H1 (cell line): ENCODE measurements around the gene PTH1R. TPM values are rescaled to one million over a fixed set of nuclear protein-coding genes. Genes with fewer than 3 reads are reported as not detected.

Source experiments
- CTCF ChIA-PET: fragments of 300-600 bp; sonication (Branson Sonifier 250); formaldehyde crosslinking; loops from one replicate; lab custom pipeline; 2021; ENCODE audit not compliant: partially characterized antibody; lab: Charles Lee
- POLR2A ChIA-PET: fragments of 300-600 bp; sonication (Branson Sonifier 250); formaldehyde crosslinking; loops from one replicate; lab custom pipeline; 2021; ENCODE audit warnings: inconsistent platforms; ENCODE audit not compliant: partially characterized antibody; lab: Charles Lee
- DNase-seq, 2 experiments: peaks; one replicate each; pipeline versions ENCODE4 v3.0.0 to v3.0.0-alpha.2; 2010 to 2022; ENCODE audit warnings: low spot score in 2 of 2, low read depth in 1 of 2, mixed read lengths in 1 of 2
- FAIRE-seq: peaks from 2 replicates; lab custom pipeline; 2011; peaks lifted over from hg19 to GRCh38; lab: Jason Lieb, UNC
- H2AFZ ChIP-seq: 2 replicates; pipeline ENCODE4 v1.8.1; 2012; ENCODE audit warnings: low read length, inconsistent platforms
- H2AK5ac ChIP-seq: 2 replicates; pipeline ENCODE4 v1.6.1; 2013; ENCODE audit warnings: low read depth, low read length
- H2BK120ac ChIP-seq: replicated peaks from 2 replicates; pipeline ENCODE3; 2013; ENCODE audit warnings: low read depth, low read length, inconsistent platforms
- H2BK12ac ChIP-seq: 2 replicates; pipeline ENCODE4 v1.6.1; 2013; ENCODE audit warnings: low read depth, low read length
- H2BK15ac ChIP-seq: 2 replicates; pipeline ENCODE4 v1.6.1; 2013; ENCODE audit warnings: low read length
- H2BK20ac ChIP-seq: 2 replicates; pipeline ENCODE4 v1.6.1; 2013; ENCODE audit warnings: low read length
- H2BK5ac ChIP-seq: 2 replicates; pipeline ENCODE4 v1.6.1; 2013; ENCODE audit warnings: low read depth, low read length
- H3K14ac ChIP-seq: 2 replicates; pipeline ENCODE4 v1.6.1; 2013; ENCODE audit warnings: inconsistent platforms; ENCODE audit not compliant: insufficient read length
- H3K18ac ChIP-seq: 2 replicates; pipeline ENCODE4 v1.6.1; 2013; ENCODE audit warnings: low read length; ENCODE audit errors: extremely low read depth
- H3K23ac ChIP-seq: 2 replicates; pipeline ENCODE4 v1.6.1; 2013; ENCODE audit warnings: inconsistent platforms; ENCODE audit not compliant: insufficient read length
- H3K23me2 ChIP-seq: 2 replicates; pipeline ENCODE4 v1.6.1; 2013; ENCODE audit warnings: low read depth, low read length
- H3K27ac ChIP-seq: 2 replicates; pipeline ENCODE4 v1.6.1; 2011; ENCODE audit warnings: low read depth, low read length, inconsistent platforms
- H3K27me3 ChIP-seq, 4 experiments: replicated peaks in 1 of 4; 1 replicate in 1 of 4; 2 replicates in 3 of 4; pipeline versions ENCODE4 v1.6.1 to v1.8.1; 2011 to 2013; ENCODE audit warnings: low read length in 3 of 4, mild to moderate bottlenecking in 3 of 4, inconsistent platforms in 2 of 4, mixed read lengths in 2 of 4, moderate library complexity in 1 of 4; ENCODE audit not compliant: control insufficient read depth in 3 of 4, insufficient read depth in 3 of 4; ENCODE audit errors: extremely low read depth in 1 of 4
- H3K36me3 ChIP-seq, 4 experiments: 2 replicates each; pipeline versions ENCODE4 v1.6.1 to v1.8.1; 2011 to 2013; ENCODE audit warnings: mild to moderate bottlenecking in 4 of 4, low read length in 3 of 4, moderate library complexity in 2 of 4, control low read depth in 1 of 4, inconsistent platforms in 1 of 4; ENCODE audit not compliant: insufficient read depth in 4 of 4, control insufficient read depth in 2 of 4
- H3K4ac ChIP-seq: replicated peaks from 2 replicates; pipeline ENCODE3; 2013; ENCODE audit warnings: low read length, low read depth, mixed read lengths, inconsistent platforms; ENCODE audit not compliant: insufficient read length
- H3K4me1 ChIP-seq, 4 experiments: replicated peaks in 1 of 4; 1 replicate in 1 of 4; 2 replicates in 3 of 4; pipeline versions ENCODE4 v1.6.1 to v1.8.1; 2011 to 2013; ENCODE audit warnings: low read length in 3 of 4, inconsistent platforms in 2 of 4, mixed read lengths in 1 of 4; ENCODE audit not compliant: insufficient read depth in 4 of 4, control insufficient read depth in 3 of 4
- H3K4me2 ChIP-seq, 2 experiments: 2 replicates each; pipeline versions ENCODE4 v1.6.1 to v1.8.1; 2011 to 2013; ENCODE audit warnings: low read depth in 2 of 2, low read length in 2 of 2, control low read depth in 1 of 2, inconsistent platforms in 1 of 2, mild to moderate bottlenecking in 1 of 2; ENCODE audit not compliant: insufficient read depth in 1 of 2
- H3K4me3 ChIP-seq, 4 experiments: fragments of 200-600, 300-600 bp in 1 of 4; sonication (generic), shearing (Covaris generic), sonication (Bioruptor Twin) in 1 of 4; 2 replicates each; pipeline versions ENCODE4 v1.5.1 to v1.8.1; 2011 to 2016; ENCODE audit warnings: low read length in 4 of 4, low read depth in 3 of 4, control low read depth in 2 of 4, inconsistent platforms in 2 of 4, mild to moderate bottlenecking in 2 of 4, mixed read lengths in 1 of 4, moderate library complexity in 1 of 4; ENCODE audit not compliant: insufficient read depth in 2 of 4; ENCODE audit errors: extremely low read depth in 1 of 4
- H3K56ac ChIP-seq: replicated peaks from 2 replicates; pipeline ENCODE3; 2013; ENCODE audit warnings: low read depth, mild to moderate bottlenecking, mixed read lengths, low read length, inconsistent platforms; ENCODE audit not compliant: insufficient read length
- H3K79me1 ChIP-seq: 2 replicates; pipeline ENCODE4 v1.6.1; 2013; ENCODE audit warnings: low read depth, low read length, control low read depth
- H3K79me2 ChIP-seq, 2 experiments: 2 replicates each; pipeline versions ENCODE4 v1.6.1 to v1.8.1; 2012 to 2013; ENCODE audit warnings: low read length in 2 of 2, mild to moderate bottlenecking in 2 of 2, inconsistent platforms in 1 of 2; ENCODE audit not compliant: insufficient read depth in 2 of 2, control insufficient read depth in 1 of 2
- H3K9ac ChIP-seq, 4 experiments: replicated peaks in 1 of 4; 1 replicate in 1 of 4; 2 replicates in 3 of 4; pipeline versions ENCODE4 v1.6.1 to v1.8.1; 2011 to 2013; ENCODE audit warnings: low read depth in 3 of 4, low read length in 3 of 4, control low read depth in 2 of 4, mild to moderate bottlenecking in 2 of 4, moderate library complexity in 2 of 4, inconsistent platforms in 1 of 4; ENCODE audit errors: extremely low read depth in 1 of 4
- H3K9me3 ChIP-seq, 2 experiments: 2 replicates each; pipeline versions ENCODE4 v1.6.1 to v1.8.1; 2012 to 2013; ENCODE audit warnings: mild to moderate bottlenecking in 2 of 2, moderate library complexity in 2 of 2, control low read depth in 1 of 2, inconsistent platforms in 1 of 2, low read depth in 1 of 2, low read length in 1 of 2, mixed read lengths in 1 of 2; ENCODE audit not compliant: insufficient read depth in 2 of 2
- H4K20me1 ChIP-seq, 2 experiments: replicated peaks in 1 of 2; 2 replicates each; pipeline versions ENCODE3 to v1.8.1; 2011 to 2013; ENCODE audit warnings: inconsistent platforms in 2 of 2, low read length in 2 of 2, mild to moderate bottlenecking in 1 of 2; ENCODE audit not compliant: insufficient read depth in 2 of 2, control insufficient read depth in 1 of 2
- H4K5ac ChIP-seq: 2 replicates; pipeline ENCODE4 v1.6.1; 2013; ENCODE audit warnings: low read length, low read depth, mixed read lengths, inconsistent platforms; ENCODE audit not compliant: insufficient read length
- H4K8ac ChIP-seq: 2 replicates; pipeline ENCODE4 v1.8.0; 2013; ENCODE audit warnings: mild to moderate bottlenecking, moderate library complexity, low read length, inconsistent platforms; ENCODE audit not compliant: insufficient read depth; ENCODE audit errors: extremely low read depth
- H4K91ac ChIP-seq: replicated peaks from 2 replicates; pipeline ENCODE3; 2013; ENCODE audit warnings: low read length, mixed read lengths, inconsistent platforms; ENCODE audit not compliant: insufficient read length
- EP300 ChIP-seq, 2 experiments: IDR thresholded peaks; 1 replicate in 1 of 2; 2 replicates in 1 of 2; pipeline ENCODE4 v1.6.1; 2011 to 2012; ENCODE audit warnings: low read depth in 2 of 2, low read length in 2 of 2, mild to moderate bottlenecking in 2 of 2, borderline replicate concordance in 1 of 2, inconsistent platforms in 1 of 2, moderate library complexity in 1 of 2
- EZH2 ChIP-seq: fragments of 200-600 bp; sonication (generic); IDR thresholded peaks from 2 replicates; pipeline ENCODE4 v1.7.1; 2012; ENCODE audit warnings: low read depth, mild to moderate bottlenecking, moderate library complexity, low read length, inconsistent platforms; ENCODE audit not compliant: severe bottlenecking
- NANOG ChIP-seq: IDR thresholded peaks from 2 replicates; pipeline ENCODE4 v1.6.1; 2011; ENCODE audit warnings: low read length, low read depth, mild to moderate bottlenecking, inconsistent platforms; ENCODE audit not compliant: insufficient read depth, poor library complexity, severe bottlenecking
- RBBP5 ChIP-seq: IDR thresholded peaks from 2 replicates; pipeline ENCODE4 v1.7.1; 2012; ENCODE audit warnings: low read depth, mild to moderate bottlenecking, inconsistent platforms, low read length, moderate library complexity, borderline replicate concordance
- SP4 ChIP-seq: IDR thresholded peaks from 2 replicates; pipeline ENCODE4 v1.6.1; 2012; ENCODE audit warnings: low read length, inconsistent platforms
- USF2 ChIP-seq: IDR thresholded peaks from 2 replicates; pipeline ENCODE4 v1.6.1; 2011; ENCODE audit warnings: low read length, improper control_type of control experiment
- YY1 ChIP-seq: IDR thresholded peaks from 2 replicates; pipeline ENCODE4 v1.6.1; 2011; ENCODE audit warnings: low read depth, mild to moderate bottlenecking, low read length
- WGBS, 2 experiments: shearing (Covaris generic) in 1 of 2; methylation state at CpG; one replicate each; pipeline versions ENCODE4 v1.1.6 to v1.1.7; 2013 to 2015; ENCODE audit warnings: low lambda C conversion rate in 2 of 2, mixed read lengths in 2 of 2, inconsistent platforms in 1 of 2, low coverage in 1 of 2, missing lambda C conversion rate in 1 of 2; ENCODE audit not compliant: insufficient replicate concordance in 2 of 2, insufficient coverage in 1 of 2, insufficient read length in 1 of 2; ENCODE audit errors: extremely low coverage in 1 of 2, missing lambda C conversion rate in 1 of 2; 5-methylcytosine and 5-hydroxymethylcytosine counted together
- polyA plus RNA-seq, 7 experiments: library from polyadenylated mRNA; depleted of rRNA in 3 of 7; stranded (reverse) in 5 of 7; unstranded in 2 of 7; fragments of >200 nt in 5 of 7; fragments of 200-250 nt in 2 of 7; gene quantifications; 1 replicate in 5 of 7; 2 replicates in 1 of 7; 4 replicates in 1 of 7; pipeline versions ENCODE4 v1.2.1 to v1.2.3, GENCODE V29; 2011 to 2013; ENCODE audit warnings: missing spikeins in 2 of 7, mixed read lengths in 2 of 7
- total RNA-seq: library from RNA; stranded (reverse); fragmentation: NEBNext Ultra II Directional; extraction: Animal tissue kit (Norgen Biotek cat#: 25700); gene quantifications from 2 replicates; pipeline ENCODE4 v1.2.1, GENCODE V29; 2021

Gene PTH1R
- total and polyA plus RNA-seq, 2 of the 8 experiments (the other 6 are each of a cell fraction or from before 2014, with no cell fraction given): 0.57 to 1.5 TPM

DNA sequence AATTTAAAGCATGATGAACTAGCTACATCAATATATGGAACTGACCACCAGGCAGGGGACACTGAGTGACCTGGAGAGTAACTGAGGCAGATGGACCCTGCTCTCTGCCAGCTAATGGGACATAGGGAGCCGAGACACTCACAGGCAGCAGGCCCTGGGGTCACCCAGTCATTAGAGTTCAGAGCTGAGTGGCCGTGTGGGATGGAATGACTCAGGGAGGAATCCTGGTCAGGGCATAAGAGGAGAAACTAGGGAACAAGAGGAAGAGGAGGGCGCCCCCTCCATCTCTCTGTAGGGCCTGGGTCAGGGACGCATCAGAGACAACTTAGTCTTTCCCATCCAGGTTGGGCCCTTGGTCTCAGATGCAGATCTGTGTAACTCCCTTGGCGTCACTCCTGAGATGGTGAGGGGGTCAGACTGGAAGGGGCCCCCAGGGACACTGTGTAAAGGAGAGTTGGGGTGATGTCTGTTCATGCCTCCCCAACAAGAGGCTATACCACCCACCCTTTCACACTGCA lies 59.3 kb downstream of the PTH1R start:
- Histone ChIP-seq H3K18ac (no peak overlapping the region), H3K27me3 (no peaks in the 10 kb centered on the region), H3K27ac (no peak overlapping the region), H2BK12ac (no peak overlapping the region), H4K5ac (no peak overlapping the region), H2BK5ac (0 out of 2 replicates have a peak overlapping the region, but pooled peaks have one; percentile 52), H3K4me3 (no peak overlapping the region), H3K79me2 (peaks cover 0 to 53% of the 10 kb centered on the region in 2 experiments; a peak in 1 of 4 replicates), H2AFZ (no peak overlapping the region), H3K23ac (no peak overlapping the region), H3K4me2 (no peak overlapping the region), H3K9ac (no peak overlapping the region), H3K79me1 (peaks cover 12% of the 10 kb centered on the region), H4K8ac (no peak overlapping the region), H3K56ac (no peak overlapping the region), H2AK5ac (no peak overlapping the region), H4K20me1 (peaks cover 13 to 28% of the 10 kb centered on the region in 2 experiments), H3K14ac (no peak overlapping the region), H2BK20ac (no peak overlapping the region), H3K9me3 (no peaks in the 10 kb centered on the region), H3K36me3 (peaks cover 2 to 15% (median 4%) of the 10 kb centered on the region in 4 experiments; a peak in 6 of 8 replicates), H3K4me1 (peaks cover 4 to 14% (median 8%) of the 10 kb centered on the region in 4 experiments; a peak in 6 of 7 replicates), H3K4ac (no peak overlapping the region), H2BK15ac (no peak overlapping the region), H2BK120ac (no peak overlapping the region), H3K23me2 (no peaks in the 10 kb centered on the region), H4K91ac (no peak overlapping the region)
- POLR2A ChIA-PET: interaction anchor here (1.3 kb wide), 1 partner anchor 13 kb away, joined by 3 read pairs; no protein-coding TSS in a partner anchor
- DNase-seq (no peak), FAIRE-seq (no peak)
- TF ChIP-seq RBBP5: no peak
- no peak for TF ChIP-seq NANOG
- no peak for TF ChIP-seq SP4
- TF ChIP-seq YY1: no peak
- no peak for TF ChIP-seq USF2
- TF ChIP-seq EZH2: no peak
- TF ChIP-seq EP300 (IDR thresholded peaks at IDR 0.05; ENCODE audit: borderline replicate concordance in 1 of 2, low read depth in 2 of 2, low read length in 2 of 2): no peak
- 88% methylated on average over 5 of the region's 5 CpGs; no CpG with 5 or more reads in 1 of the 2 experiments for WGBS, 2 experiments
- CTCF ChIA-PET: interaction anchor here (1.2 to 11.0 kb wide), 9 partner anchors 11 to 273 kb away, joined by 3 to 99 read pairs (median 6); partner anchors contain the start of gene NBEAL2
